Fibroblast of villous mesenchyme (primary cell): Measurements from ENCODE around the gene LPAR1. TPM values are rescaled to one million over a fixed set of nuclear protein-coding genes. Genes with fewer than 3 reads are reported as not detected.

Source experiments
- DNase-seq: peaks from one replicate; pipeline ENCODE4 v3.0.0-alpha.2; 2010; ENCODE audit warnings: low read depth
- H3K4me3 ChIP-seq: 2 replicates; pipeline ENCODE4 v1.5.1; 2011; ENCODE audit warnings: low read depth, mild to moderate bottlenecking, low read length
- total RNA-seq: library from RNA; depleted of rRNA; stranded (reverse); fragments of >200 nt; gene quantifications from 2 replicates; pipeline ENCODE4 v1.2.3, GENCODE V29; 2012
- TF ChIP-seq, protein P1 (sequence below): IDR thresholded peaks from 2 replicates; pipeline ENCODE4 v1.5.1; 2012; ENCODE audit warnings: low read depth, mild to moderate bottlenecking, low read length; ENCODE audit not compliant: insufficient read depth

Gene LPAR1
- total RNA-seq, 1 donor = 108 TPM

GRCh38 chr9:111005746-111006470, 32.4 kb downstream of the LPAR1 start:
- TF ChIP-seq, protein P1, sequence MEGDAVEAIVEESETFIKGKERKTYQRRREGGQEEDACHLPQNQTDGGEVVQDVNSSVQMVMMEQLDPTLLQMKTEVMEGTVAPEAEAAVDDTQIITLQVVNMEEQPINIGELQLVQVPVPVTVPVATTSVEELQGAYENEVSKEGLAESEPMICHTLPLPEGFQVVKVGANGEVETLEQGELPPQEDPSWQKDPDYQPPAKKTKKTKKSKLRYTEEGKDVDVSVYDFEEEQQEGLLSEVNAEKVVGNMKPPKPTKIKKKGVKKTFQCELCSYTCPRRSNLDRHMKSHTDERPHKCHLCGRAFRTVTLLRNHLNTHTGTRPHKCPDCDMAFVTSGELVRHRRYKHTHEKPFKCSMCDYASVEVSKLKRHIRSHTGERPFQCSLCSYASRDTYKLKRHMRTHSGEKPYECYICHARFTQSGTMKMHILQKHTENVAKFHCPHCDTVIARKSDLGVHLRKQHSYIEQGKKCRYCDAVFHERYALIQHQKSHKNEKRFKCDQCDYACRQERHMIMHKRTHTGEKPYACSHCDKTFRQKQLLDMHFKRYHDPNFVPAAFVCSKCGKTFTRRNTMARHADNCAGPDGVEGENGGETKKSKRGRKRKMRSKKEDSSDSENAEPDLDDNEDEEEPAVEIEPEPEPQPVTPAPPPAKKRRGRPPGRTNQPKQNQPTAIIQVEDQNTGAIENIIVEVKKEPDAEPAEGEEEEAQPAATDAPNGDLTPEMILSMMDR = no peak
- H3K4me3 ChIP-seq = no peak overlapping the region
- DNase-seq = peak; percentile 53

GRCh38 chr9:111004936-111005335, 33.3 kb downstream of the LPAR1 start:
- DNase-seq = no peak
- TF ChIP-seq, protein P1 = no peak
- H3K4me3 ChIP-seq = no peak overlapping the region

DNA sequence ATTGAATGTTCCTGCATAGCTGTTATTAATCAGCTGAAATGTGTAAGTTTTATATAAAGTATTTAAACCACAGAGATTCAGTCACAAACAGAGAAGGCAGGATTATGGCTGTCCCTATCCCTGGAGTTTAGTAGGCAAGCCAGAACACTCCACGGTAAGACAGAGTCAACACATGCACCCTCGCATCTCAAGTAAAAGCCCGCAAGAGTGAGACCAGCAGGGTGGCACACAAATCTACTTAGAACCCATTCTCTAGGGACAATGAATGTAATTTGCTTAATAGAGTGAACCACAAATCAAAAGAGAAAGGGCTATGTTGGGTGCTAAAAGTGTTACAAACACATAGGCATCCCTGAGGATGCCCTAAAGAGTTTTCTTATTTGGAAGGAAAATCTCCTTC, 35.1 kb downstream of the LPAR1 start:
- H3K4me3 ChIP-seq = no peak overlapping the region
- DNase-seq = no peak
- TF ChIP-seq, protein P1 = no peak

GRCh38 chr9:111001526-111001925, 36.7 kb downstream of the LPAR1 start:
- no peak for DNase-seq
- TF ChIP-seq, protein P1 = no peak
- H3K4me3 ChIP-seq = no peak overlapping the region

DNA sequence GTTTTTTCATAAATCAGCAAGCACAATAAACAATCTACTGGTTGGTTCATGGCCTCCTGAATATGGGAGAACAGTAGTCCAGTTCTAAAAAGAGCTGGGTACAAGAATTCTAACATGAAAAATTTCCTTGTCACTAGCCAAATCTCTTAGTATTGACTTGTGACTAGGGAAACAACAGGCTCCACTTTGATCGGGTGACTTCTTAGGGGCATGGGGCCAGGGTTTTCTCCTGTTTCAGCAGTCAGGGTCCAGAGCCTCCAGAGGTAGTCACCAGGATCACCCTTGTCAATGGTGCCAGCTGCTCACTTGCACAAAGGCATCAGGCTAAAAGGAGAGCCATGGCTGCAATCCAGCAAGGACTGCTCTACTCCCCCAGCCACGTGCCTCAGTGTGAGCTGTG, 38.1 kb downstream of the LPAR1 start:
- TF ChIP-seq, protein P1 = no peak
- no peak for DNase-seq
- no peak overlapping the region for H3K4me3 ChIP-seq

- H3K4me3 ChIP-seq = no peak overlapping the region
- DNase-seq = no peak
- TF ChIP-seq, protein P1 = no peak
Observed at GRCh38 chr9:110999379-110999778, 38.9 kb downstream of the LPAR1 start.

GRCh38 chr9:110997847-110998246, 40.4 kb downstream of the LPAR1 start:
- TF ChIP-seq, protein P1 = no peak
- no peak overlapping the region for H3K4me3 ChIP-seq
- DNase-seq = no peak
